ENCODE data around the gene ACACB.

ACACB gene

DNA sequence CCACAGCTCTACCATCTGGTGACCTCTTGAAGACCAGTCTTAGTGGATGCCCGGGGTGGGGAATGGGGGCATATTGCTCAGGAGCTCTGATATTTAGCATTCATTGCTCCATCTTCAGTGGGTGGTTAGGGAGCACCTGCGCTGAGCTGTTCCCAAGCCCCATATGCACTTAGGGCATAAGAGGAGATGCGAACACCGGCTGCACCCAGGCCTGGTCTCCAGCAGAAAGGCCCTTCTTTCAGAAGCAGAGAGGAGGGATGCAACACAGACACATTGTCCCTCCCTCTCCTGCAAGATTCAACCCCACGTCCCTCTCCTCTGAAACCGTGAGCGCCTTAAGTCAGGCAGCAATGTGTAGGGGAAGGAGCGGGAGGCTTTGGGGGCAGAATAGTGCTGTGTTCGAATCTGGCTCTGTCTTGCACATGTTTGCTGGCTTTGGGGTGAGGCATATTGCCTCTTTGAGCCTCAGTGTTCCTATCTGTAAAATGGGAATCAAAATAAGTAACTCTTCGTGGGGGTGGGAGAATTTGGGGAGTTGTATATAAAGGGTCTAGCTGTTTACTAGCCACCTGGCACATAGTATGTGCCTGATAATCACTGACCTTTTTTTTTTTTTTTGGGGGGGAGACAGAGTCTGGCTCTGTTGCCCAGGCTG is 105.0 kb downstream of the ACACB start:
- DNase-seq: no peak

GRCh38 chr12:109222062-109222461 is 105.7 kb downstream of the ACACB start:
- no peak for DNase-seq

DNA sequence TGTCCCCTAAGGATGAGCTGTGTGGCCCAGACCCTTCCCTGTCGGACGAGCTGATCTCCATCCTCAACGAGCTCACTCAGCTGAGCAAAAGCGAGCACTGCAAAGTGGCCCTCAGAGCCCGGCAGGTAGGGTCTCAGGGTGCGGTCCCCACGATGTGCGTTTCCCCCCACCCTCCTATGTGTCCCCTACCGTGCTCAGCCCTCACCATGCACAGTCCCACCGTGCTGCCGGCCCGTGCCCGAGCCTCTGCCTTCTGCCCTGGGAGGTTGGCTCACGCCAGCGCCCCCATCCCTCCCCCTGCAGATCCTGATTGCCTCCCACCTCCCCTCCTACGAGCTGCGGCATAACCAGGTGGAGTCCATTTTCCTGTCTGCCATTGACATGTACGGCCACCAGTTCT is 106.1 kb downstream of the ACACB start:
- DNase-seq: no peak

DNA sequence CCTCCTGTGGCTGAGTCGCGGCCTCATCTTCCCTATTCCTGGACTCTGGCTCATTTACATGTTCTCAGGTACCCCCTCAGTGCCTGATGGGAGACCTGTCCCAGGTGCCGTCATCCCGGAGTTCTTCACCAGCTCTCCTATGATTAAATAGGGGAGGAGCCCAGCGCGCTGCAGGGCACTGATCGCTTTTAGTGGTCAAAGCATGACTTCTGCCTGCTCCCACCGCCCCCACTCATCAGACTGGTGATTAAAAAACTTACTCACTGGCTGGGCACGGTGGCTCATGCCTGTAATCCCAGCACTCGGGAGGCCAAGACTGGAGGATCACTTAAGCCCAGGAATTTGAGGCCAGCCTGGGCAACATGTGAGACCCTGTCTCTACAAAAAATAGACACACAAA is 106.8 kb downstream of the ACACB start:
- no peak for DNase-seq

DNA sequence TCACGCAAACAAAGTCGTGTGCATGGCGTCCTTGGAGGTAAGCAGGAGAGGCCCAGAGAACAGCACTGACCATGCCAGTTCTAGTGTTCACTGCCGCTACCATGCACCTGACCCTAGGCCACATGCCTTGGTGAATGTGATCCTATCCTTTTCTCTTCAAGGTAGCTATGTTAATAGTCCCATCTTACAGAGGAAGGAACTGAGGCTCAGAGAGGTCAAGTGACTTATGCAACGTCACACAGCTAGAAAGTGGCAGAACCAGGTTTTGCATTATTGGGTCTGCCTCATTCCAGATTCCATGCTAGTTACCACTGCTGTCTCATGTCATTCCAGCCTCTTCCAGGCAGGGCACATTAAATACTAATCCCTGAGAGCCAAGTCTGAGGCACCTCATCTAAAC is 107.5 kb downstream of the ACACB start:
- no peak for DNase-seq

DNA sequence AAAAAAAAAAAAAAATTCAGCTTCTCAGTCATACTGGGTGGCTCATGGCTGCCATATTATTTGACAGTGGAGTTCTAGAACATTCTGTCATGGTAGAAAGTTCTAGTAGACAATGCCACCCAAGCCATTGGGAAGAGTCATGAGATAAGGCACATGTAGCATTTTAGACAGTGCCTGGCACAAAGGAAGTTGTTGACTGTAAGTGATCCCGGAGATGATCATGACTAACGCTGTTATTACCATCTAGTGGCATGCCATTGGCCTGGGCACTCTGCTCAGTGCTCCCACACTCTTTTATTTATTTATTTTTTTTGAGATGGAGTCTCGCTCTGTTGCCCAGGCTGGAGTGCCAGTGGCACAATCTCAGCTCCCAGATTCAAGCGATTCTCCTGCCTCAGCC is 112.3 kb downstream of the ACACB start:
- DNase-seq: no peak

DNA sequence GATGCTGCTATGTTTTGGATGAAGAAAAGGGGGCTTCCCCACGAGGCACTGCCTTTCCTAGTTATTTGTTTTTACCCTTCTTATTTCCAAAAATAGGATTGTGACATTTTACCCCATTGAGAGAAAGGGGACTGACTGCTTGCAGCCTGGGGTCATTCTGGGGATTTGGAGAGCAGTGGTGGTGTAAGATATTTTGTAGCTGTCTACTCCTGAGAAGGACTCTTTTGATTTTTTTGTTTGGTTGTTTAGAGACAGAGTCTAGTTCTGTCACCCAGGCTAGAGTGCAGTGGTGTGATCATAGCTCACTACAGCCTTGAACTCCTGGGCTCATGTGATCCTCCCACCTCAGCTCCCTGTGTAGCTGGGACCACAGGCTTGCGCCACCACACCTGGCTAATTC is 113.8 kb downstream of the ACACB start:
- no peak for DNase-seq

DNA sequence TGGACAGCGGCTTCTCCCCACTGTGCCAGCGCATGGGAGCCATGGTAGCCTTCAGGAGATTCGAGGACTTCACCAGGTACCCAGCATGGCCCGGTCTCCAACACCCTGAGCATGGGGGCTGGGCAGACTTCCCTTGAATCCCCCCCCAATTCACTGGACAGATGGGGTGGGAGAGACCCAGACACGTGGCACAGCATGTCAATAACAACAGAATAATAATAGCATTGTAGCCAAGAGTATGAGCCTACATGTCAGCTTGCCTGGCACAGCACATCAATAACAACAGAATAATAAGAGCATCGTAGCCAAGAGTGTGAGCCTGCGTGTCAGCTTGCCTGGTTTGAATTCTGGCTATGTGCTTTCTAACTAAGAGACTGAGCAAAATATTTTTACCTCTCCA is 116.3 kb downstream of the ACACB start:
- DNase-seq: no peak

DNA sequence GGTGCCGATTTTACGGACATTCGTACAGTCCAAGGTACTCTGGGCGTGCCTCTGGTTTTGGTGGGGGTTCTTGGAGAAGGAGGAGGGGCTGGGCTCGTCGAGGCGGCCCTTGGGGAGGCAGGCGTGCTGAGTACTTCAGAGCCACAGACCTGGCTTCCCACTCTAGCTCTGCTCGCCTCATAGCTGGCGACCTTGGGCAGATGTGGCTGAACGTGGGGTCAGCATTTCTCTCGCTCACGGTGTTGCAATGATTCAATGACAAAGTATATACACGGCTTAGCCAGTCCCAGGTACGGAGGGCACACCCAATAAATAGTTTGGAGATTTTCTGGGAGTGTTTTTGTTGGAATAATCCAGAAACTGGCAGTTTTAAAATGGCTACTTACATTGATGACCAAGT is 117.6 kb downstream of the ACACB start:
- no peak for DNase-seq

GRCh38 chr12:109236257-109236656 is 119.9 kb downstream of the ACACB start:
- no peak for DNase-seq

DNA sequence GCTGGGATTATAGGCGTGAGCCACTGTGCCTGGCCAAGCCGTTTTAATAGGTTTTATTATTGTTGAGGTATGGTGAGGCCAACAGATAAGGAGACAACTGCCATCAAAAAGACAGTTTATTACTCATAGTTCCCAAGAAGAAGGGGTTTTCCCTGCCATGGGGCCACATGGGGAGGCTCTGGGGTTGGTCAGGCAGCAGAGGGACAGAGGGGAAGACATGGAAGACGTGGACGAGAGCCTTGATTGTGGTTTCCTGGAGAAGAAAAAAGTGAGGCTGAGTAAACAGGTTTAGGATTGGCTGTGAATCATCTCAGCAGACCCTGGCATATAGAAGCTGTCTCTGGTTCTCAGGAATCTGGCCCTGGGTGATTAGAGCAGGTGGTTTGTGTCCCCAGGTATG is 122.8 kb downstream of the ACACB start:
- DNase-seq: no peak

DNA sequence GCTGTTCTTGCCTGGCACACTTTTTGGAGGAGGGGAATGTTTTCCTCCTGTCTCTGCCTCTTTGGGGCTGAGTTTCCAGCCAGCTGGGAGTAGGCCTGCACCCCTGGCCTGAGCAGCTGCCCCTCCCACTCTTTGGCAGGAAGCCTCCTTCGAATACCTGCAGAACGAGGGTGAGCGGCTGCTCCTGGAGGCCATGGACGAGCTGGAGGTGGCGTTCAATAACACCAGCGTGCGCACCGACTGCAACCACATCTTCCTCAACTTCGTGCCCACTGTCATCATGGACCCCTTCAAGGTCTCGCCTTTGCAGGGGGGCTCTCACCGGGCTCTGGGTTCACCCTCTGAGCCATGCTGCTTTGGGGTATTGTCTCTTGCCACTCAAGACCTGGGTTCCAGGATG is 123.3 kb downstream of the ACACB start:
- no peak for DNase-seq

DNA sequence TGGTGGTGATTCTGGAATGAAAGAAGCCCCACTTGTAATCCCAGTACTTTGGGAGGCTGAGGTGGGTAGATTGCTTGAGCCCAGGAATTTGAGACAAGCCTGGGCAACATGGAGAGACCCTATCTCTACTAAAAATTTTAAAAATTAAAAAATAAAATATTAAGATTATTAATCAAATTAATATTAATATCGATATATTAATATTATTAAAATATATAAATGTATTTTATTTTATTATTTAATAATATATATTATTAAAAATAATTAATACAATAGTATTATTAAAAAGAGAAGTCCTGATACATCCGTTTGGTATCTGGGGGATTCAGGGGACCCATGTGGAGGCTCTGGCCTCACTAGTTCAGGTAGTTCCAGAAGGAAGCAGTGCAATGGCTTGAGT is 124.0 kb downstream of the ACACB start:
- no peak for DNase-seq

DNA sequence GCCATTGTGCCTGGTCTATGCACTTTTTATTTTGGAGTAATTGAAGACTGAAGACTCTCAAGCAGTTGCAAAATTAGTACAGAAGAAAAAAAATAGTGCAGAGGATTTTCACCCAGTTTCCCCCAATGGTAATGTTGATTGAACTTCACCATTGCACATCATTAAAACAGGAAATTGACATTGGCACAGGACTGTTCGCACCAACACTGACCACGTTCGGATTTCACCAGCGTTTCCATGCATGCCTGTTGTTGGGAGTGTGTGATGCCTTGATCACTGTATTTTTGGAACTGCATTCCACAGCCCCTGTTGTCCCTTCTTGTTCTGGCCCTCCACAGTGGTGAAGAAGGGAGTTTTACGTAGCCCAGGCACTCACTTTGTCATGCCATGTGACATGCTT is 125.5 kb downstream of the ACACB start:
- DNase-seq: no peak

DNA sequence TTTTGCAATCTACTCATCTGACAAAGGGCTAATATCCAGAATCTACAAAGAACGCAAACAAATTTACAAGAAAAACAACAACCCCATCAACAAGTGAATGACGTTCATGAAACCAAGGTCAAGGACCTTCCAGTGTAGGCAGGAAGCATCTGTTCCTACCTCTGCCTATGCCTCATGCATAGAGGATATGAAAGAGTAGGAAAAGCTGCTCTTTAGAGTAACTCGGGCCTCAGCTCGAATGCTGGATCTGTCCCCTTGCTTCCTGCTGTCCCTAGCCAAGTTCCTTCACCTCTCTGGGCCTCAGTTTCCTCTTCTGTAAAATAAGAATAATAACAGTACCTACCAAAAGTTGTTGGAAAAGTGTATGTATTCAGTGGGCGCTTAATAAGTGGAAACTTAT is 127.7 kb downstream of the ACACB start:
- no peak for DNase-seq

- no peak for DNase-seq
These were observed 129.8 kb downstream of the ACACB start for GRCh38 chr12:109246221-109246620.

- no peak for DNase-seq
These were observed 131.7 kb downstream of the ACACB start for GRCh38 chr12:109247831-109248654.

DNA sequence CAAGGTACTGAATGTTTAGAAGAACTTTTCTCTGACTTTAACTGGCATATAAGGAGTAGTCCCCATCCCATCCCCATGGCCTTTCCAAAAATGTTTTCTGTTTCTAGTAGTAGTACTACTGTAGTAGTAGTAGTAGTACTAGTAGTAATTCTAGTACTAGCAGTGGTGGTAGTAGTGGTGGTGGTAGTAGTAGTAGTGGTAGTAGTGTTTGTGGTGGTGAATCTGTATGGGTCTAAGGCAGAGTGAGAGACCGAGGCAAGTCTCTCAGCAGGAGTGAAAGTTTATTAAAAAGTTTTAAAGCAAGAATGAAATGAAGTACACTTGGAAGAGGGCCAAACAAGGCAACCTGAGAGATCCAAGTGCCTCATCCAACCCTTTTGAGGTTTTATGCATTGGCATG is 134.1 kb downstream of the ACACB start:
- no peak for DNase-seq

GRCh38 chr12:109252799-109253198 is 136.4 kb downstream of the ACACB start:
- no peak for DNase-seq

- DNase-seq: no peak
These were observed 137.6 kb downstream of the ACACB start for GRCh38 chr12:109253913-109254544.

DNA sequence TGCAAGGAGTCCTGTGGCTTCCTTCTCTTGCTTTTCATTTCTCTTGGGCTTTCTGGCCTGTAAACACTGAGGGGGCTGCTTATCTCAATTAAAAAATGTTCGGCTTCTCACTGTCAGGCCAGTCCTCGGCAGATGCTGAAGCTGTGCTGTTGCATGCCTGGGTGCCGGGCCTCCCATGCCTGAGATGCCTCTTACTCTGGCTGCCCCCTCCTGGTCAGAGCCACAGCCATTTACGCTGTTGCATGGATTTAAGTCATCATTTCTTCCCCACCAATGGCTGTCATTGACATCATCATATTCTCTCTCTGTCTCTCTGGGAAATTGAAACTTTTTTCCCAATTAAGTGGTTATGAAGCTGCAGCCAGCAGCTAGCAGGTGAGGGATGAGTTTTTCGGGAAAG is 139.0 kb downstream of the ACACB start:
- no peak for DNase-seq

- DNase-seq: no peak
These were observed 139.6 kb downstream of the ACACB start for GRCh38 chr12:109256011-109256410.

GRCh38 chr12:109258201-109258600 is 141.8 kb downstream of the ACACB start:
- no peak for DNase-seq
